HG03064 (cell line): ENCODE results near the gene P3H2.

Experiments
- ATAC-seq: cut with Tn5 transposase; IDR thresholded peaks from one replicate; pipeline ENCODE4 v1.9.1; 2021; ENCODE audit warnings: low read depth; ENCODE audit not compliant: unreplicated experiment

The P3H2 gene

GRCh38 chr3:189952272-189952671 is 168.4 kb downstream of the P3H2 start:
- ATAC-seq: no peak

GRCh38 chr3:189950258-189950657 is 170.4 kb downstream of the P3H2 start:
- no peak for ATAC-seq

GRCh38 chr3:189949580-189949979 is 171.1 kb downstream of the P3H2 start:
- no peak for ATAC-seq

GRCh38 chr3:189948724-189949045 is 172.0 kb downstream of the P3H2 start:
- no peak for ATAC-seq

- ATAC-seq: no peak
Measured at GRCh38 chr3:189947948-189948723, 172.6 kb downstream of the P3H2 start.

- ATAC-seq: no peak
Measured at GRCh38 chr3:189947068-189947467, 173.6 kb downstream of the P3H2 start.

GRCh38 chr3:189945935-189946709 is 174.6 kb downstream of the P3H2 start:
- no peak for ATAC-seq

GRCh38 chr3:189944285-189945145 is 176.2 kb downstream of the P3H2 start:
- no peak for ATAC-seq

GRCh38 chr3:189942948-189943347 is 177.7 kb downstream of the P3H2 start:
- no peak for ATAC-seq

GRCh38 chr3:189941679-189942078 is 179.0 kb downstream of the P3H2 start:
- ATAC-seq: no peak

GRCh38 chr3:189941125-189941524 is 179.6 kb downstream of the P3H2 start:
- ATAC-seq: no peak

GRCh38 chr3:189937302-189938127 is 183.2 kb downstream of the P3H2 start:
- ATAC-seq: no peak

- ATAC-seq: no peak
Measured at GRCh38 chr3:189936201-189936945, 184.3 kb downstream of the P3H2 start.

- ATAC-seq: no peak
Measured at GRCh38 chr3:189927975-189928895, 192.5 kb downstream of the P3H2 start.

- ATAC-seq: no peak
Measured at GRCh38 chr3:189921770-189922169, 198.9 kb downstream of the P3H2 start.

- no peak for ATAC-seq
Measured at GRCh38 chr3:189914799-189915198, 205.9 kb downstream of the P3H2 start.

- no peak for ATAC-seq
Measured at GRCh38 chr3:189911001-189911400, 209.7 kb downstream of the P3H2 start.

GRCh38 chr3:189909573-189909972 is 211.1 kb downstream of the P3H2 start:
- ATAC-seq: no peak

GRCh38 chr3:189909139-189909538 is 211.6 kb downstream of the P3H2 start:
- no peak for ATAC-seq
